Stimulated activated CD8-positive, alpha-beta memory T cell treated with anti-CD3 and anti-CD28 coated beads, Interleukin-4, amount 100 ng/mL, for 1 hour (primary cell): Measurements from ENCODE around the gene FRRS1L.

ENCODE experiments used
- DNase-seq, 2 donors: peaks; one replicate each; pipeline ENCODE4 v3.0.0-alpha.2; 2020; ENCODE audit warnings: low read depth in 2 of 2, low spot score in 1 of 2

The FRRS1L gene

DNA sequence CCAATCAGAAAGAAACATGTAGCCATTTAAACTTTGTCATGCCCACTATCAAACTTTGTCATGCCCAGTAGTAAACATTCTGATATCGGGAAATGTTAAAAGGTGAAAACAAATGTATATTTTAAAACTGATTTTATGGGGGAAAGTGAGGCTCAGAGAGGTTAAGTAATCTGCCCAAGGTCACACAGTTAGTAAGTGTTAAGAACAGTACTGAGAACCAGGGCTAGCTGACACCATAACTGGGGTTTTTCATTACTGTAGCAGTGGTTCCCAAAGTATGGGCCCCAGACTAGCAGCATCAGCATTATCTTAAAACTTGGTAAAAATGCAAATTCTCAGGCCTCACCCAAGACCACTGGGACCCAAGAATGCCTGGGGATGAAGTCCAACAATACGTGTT, 9.9 kb upstream of the FRRS1L start:
- DNase-seq = no peak

DNA sequence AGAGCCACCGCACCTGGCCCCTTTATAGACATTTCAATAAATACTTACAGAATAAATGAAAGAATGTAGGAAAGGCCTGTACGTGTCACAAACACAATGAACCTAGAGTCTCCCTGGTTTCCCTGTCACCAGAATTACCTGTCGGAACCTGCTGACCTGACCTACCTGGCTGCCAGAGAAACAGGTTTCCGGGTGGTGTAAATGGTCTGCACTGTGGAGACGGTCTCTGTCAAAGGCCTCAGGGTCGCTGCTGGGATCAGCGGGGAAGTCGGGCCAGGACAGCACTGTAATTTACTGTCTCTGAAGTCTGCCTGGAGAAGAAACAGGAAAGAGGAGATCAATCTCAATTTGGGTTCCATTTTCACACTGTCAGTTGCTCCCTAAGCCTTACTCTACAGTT, 9.3 kb upstream of the FRRS1L start:
- DNase-seq = no peak

DNA sequence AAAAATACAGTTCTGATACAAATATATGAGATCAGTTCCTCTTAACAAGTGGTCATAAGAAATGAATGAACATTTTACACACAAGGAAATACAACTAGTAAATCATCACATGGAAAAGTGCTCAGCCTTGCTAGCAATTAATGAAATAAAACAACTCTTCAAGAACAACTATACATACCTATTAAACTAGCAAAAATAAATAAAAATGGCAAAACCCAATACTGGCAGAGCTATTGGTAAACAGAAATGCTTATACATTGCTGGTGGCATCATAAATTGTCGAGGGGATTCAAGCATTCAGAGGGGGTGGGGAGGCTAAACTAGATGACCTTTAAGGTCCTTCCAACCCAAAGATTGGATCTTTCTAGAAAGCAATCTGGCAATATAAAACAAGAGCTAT, 5.9 kb upstream of the FRRS1L start:
- DNase-seq = no peak

DNA sequence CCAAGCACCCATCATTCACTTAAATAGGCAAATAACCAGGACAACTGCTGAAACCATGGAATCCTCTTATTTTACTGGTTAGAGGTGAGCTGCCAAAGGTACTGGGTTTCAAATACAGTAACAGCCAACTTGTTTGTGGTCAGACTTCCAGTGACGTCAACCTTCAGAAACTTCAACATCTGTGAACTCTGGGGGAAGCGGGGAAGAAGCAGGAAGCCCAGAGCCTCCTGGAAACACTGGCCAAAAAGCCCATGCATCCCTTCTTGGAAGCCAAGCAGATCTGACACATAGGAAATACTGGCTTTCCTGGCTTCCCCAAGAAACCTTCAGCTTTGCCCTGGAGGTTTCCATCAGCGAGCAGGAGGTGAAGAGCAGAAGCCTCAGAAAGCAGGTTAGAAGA, 4.9 kb upstream of the FRRS1L start:
- DNase-seq = no peak

DNA sequence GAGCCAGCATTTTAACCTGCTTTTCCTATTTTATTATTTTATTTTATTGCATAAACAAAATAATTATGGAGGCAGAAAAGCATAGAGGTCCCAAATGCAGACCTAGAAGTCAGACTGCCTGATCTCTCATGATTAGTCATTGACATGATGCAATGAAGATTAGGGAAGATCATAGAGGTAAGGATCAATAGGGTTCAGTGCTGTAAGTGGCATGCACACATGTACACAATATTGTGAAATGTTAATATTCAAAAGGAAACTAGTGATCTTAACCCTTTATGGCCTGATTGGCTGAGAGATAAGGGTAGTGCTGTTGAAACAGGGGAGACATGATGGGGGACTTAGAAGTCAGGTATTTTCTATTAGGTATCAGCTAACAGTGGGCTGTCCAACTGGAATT, 1.1 kb upstream of the FRRS1L start:
- DNase-seq = no peak

DNA sequence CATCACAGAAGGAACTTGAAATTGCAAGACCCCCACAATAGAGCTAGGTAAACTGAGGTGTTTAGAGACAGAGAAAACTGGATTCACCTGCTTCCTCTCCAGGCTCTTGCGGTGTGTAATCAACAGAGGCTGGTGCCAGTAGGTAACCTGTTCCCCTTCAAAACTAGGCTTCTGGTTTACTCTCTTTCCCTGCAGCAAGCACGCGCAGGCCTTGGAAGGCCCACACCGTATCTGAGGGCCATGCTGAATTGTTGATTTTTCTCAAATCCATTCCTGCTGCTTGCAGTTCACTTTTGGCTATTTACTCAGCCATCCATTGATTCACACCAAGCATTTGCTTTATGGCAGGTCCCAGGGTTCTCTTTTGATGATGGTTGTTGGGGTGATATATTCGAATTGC, 667 bp upstream of the FRRS1L start:
- no peak for DNase-seq

DNA sequence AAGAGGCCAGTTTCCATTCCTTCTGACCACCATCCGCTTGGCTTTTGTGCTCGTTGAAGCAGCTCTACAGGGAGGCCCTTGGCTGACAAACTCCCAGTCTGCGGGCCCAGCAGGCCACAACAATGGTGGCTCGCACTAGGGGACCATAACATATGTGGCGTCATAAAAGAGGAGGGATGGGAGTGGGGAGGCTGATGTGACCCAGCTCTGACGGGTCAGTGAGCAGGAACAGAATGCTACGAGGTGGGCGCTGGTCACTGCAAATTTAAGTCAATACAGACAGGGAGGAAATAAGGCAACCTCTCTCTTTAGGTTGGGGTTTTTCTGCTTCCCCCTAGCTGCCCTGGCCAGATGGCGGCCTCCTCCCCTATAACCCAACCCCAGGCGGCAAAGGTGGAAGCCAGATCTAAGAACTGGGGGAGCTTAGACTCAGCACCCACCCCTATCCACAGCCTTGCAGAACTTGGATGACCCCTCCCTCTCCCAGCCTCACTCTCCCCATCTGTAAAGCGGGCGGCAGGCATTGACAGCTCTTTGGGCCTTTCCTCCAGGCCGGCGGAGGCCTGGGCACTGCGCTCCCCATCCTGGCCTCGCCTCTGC, 778 bp downstream of the FRRS1L start:
- DNase-seq = no peak

DNA sequence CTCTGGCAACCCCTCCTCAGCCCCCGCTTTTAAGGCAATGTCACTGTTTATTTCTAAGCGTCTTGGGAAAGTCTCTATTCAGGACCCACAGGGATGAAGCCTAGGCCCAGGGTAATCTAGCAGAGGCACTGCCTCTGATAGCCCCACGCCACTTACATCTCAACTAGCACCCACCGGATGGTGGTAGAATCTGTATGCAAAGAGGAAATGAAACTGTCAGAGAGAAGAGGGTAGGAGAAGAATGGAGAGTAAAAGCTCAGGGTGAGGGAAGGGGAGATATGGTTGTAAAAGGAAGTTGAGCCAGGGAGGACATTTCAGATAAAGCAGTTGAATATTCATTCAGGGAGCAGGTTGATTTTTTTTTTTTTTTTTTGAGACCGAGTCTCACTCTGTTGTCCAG, 3.0 kb downstream of the FRRS1L start:
- no peak for DNase-seq

DNA sequence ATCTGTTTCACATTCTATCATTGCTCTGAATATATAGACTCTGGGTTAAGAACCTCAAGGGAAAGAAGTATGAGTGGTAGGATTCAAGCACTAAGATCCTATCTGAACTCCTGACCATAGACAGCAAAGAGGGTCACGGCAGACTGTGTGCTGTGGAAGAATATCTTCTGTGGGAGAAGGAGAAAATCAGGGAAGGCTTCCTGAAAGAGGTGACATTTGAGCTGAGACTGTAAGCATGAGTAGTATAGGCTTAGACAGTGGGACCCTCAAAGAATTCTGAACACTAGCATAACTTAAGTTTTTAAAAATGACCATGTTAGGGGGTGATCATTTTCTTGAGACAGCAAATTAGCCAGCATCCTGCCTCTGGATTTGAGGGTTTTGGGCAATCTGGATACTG, 3.9 kb downstream of the FRRS1L start:
- DNase-seq = no peak

DNA sequence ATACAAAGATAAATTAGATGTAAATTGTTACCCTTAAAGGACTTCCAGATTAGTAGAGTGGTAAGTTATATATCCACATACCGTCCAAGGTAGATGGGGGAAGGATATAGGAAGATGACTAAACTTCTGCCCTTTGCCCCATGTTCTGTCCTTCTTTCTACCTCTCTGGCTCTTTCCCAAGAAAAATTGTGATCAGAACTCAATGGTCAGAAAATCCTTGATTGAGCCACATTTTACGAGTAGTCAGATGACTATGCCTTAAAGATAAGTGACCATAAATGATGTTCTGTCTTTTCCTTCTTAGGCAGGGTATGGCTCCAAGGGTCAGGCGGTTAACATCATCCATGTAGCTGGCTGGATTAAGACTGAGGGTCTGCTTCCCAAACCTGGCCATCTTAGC, 4.4 kb downstream of the FRRS1L start:
- DNase-seq = no peak

DNA sequence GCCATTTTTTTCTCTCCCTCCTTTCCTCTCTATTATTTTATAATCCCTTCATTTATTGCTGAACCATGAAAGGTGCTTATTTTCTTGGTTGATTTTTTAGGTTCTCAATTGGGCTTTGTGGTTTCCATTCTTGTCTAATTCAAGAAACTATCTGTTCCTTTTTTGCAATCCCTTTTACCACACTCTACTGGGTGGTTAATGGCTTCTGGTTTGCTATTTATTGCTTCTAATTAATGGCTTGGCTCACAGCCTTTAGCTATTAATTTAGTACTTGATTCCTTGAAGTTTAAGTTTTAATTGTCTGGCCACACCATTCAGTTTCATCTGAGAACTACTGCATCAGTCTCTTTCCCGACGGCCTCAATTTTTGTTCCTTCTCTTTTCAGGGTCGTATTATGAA, 5.6 kb downstream of the FRRS1L start:
- DNase-seq = no peak

DNA sequence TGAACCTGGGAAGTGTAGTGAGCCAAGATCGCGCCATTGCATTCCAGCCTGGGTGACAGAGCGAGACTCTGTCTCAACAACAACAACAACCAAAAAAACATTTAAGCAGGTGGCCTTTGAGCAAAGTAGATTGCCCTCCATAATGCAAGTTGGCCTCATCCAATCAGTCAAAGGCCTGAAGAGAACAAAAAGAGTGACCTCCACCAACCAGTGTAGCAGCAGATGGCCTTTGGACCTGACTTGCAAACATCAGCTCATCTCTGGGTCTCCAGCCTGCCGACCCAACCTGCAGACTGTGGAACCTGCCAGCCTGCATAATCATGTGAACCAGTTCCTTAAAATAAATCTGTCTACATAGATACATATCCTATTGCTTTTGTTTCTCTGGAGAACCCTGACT, 7.5 kb downstream of the FRRS1L start:
- no peak for DNase-seq

DNA sequence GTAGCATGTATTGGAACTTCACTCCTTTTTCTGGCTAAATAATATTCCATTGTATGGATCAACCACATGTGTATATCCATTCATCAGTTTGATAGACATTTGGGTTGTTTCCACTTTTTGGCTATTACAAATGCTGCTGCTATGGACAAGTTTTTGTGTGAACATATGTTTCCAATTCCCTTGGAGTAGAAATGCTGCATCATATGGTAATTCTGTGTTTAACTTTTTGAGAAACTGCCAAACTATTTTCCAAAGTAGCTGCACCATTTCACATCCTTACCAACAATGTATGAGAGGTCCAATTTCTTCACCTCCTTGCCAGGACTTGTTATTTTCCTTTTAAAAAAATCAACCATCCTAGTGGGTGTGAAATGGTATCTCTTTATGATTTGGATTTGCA, 8.4 kb downstream of the FRRS1L start:
- DNase-seq = no peak

DNA sequence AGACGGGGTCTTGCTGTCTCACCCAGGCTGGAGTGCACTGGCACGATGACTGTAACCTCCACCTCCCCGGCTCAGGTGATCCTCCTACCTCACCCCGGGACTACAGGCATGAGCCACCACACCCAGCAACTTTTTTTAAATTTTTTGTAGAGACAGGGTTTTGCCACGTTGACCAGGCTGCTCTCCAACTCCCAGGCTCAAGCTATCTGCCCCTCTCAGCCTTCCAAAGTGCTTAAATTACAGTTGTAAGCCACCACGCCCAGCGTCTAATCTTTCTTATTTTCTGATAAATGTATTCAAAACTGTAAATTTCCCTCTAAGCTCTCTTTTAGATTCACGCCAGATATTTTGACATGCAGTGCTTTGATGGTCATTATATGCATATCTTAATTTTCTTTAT, 10.3 kb downstream of the FRRS1L start:
- no peak for DNase-seq

DNA sequence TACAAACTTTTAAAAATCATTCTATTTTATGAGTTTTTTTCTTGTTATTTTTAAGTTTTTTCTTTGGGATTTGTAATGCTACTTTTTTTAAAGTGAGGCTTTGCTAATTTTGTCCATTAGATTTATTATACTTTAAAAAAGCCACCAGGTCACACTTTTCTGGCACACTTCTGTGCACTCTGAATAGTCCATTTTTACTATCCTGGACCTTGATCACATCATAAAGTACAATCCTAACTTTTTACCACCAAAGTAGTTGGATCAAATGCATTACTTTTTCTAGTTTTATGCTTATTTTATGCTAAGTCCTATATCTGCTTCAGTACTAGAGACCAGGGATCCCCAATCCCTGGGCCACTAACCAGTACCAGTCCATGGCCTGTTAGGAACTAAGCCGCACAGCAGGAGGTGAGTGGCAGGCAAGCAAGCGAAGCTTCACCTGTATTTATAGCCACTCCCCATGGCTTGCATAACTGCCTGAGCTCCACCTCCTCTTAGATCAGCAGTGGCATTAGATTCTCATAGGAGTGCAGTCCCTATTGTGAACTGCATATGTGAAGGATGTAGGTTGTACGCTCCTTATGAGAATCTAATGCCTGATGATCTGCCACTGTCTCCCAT, 16.0 kb downstream of the FRRS1L start:
- no peak for DNase-seq

DNA sequence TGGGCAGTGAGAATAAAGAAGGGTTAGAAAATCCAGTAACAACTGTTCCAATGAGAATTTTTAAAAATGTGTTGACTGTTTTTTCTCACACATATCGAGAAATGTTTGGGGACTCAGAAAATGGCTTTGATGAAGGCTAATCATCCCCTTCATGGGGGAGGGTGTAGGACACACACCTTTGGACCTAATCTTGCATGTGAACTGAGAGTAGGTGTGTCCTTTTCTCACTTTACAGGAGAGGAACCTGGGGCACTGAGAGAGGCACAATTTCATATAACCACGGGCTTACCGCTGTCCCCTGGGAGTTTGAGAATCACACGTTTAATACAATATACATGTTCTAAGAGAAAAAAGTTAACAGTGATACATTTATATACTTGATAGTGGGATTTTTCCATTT, 17.3 kb downstream of the FRRS1L start:
- DNase-seq = no peak

DNA sequence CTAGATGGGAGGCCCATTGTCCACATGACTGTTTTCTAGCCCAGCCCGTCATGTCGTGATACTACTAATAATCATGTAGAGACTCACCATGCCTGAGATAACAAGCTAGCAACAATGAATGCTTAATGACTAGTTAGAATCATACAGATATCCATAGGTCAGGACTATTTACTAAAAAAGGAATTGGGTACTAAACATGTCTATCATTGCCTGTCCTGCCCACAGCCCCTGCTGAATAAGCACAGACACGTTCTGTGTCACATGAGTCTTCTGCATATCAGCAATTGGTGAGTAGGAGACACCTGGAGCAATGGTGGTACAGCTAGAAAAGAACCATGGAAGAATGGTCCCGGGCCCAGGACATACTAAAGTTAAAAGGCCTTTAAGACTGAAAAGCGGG, 18.0 kb downstream of the FRRS1L start:
- no peak for DNase-seq

DNA sequence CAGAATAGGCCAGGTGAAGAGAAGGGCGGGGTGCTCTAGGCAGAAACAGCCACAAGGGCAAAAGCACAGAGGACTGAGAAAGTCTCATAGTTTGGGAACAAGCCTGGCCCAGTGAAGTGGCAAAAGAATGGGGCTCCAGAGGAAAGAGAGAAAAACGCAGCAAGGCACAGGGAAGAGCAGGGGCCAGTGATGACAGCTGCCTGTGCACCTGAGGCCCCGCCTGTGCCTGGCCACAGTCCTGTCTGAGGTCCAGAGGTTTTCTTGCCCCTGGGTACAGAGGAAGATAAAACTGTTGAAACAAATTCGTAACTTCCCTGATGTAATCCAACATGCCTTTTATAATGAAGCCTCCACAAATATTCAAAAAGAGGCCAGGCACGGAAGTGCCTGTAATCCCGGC, 22.0 kb downstream of the FRRS1L start:
- DNase-seq = no peak

DNA sequence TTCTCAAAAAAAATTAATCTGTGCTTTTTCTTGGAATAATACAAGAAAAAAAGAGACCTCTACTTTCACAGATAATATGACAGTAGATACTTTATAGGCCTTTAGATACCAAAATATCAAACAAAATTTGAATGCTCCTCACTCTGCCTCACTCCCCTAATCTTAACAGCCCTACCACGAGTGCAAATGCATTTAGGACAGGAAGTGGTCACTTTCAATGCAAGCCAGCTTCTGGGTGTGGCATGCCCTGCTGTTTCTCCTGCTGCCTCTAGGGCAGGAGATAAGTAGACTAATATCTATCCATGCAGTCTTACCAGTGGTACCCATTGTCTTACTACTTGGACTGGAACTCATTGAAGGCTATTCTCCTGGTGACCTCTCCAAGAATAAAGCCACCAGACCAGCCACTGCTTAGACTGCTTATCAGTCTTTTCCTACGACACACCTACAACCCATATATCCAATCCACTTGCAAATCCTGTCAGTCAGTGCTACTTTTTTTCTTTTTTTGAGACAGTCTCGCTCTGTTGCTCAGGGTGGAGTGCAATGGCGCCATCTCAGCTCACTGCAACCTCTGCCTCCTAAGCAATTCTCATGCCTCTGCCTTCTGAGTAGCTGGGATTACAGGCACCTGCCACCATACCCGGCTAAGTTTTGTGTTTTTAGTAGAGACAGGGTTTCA, 23.0 kb downstream of the FRRS1L start:
- DNase-seq = no peak

DNA sequence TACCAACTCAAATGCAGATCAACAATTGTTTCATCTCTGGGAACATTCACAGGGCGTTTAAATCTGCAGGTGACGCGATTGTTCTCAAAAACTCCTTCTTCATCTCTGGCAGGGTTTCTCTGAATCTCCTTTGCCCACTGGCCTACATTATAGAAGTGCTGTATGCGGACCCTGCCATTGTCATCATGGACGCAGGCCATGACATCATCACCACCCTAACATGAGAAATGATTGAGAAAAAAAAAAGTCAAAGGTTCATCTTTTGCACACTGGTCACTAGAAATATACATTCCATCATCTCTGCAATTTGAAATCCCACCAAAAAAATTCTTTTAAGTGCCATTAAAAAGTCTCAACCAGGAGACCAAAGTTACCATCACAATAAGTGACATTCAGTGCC, 25.7 kb downstream of the FRRS1L start:
- no peak for DNase-seq

DNA sequence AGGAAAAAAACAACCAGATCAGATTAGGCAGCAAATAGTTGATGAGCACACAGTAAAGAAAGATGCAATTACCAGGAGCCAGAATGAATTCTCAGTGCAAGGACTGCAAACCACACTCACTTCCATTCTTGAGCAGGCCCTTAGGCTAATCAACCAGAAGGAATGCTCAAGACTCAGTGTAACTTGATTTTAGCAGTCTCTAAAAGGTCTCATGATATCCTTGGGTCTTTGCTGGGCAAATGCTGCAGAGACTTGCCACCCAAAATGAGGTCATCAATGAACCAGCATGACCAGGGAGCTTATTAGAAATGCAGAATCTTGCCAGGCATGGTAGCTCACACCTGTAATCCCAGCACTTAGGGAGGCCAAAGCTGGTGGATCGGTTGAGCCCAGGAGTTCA, 27.2 kb downstream of the FRRS1L start:
- DNase-seq = no peak

DNA sequence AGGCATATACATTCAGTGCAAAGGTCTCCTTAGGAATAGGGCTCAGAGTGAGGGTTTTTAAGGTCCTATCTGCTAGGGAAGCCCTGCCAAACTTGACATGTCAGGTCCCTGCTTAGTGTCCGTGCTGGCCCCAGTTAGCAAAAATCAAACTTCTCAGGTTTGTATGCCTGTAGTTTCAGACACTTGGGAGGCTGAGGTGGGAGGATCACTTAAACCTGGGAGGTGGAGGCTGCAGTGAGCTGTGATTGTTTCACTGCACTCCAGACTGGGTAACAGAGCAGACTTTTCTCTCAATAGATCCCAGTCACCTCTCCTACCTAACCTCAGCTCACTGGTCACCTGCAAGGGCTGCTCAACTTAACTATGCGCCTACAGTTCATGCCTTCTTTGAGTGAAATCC, 28.6 kb downstream of the FRRS1L start:
- no peak for DNase-seq

DNA sequence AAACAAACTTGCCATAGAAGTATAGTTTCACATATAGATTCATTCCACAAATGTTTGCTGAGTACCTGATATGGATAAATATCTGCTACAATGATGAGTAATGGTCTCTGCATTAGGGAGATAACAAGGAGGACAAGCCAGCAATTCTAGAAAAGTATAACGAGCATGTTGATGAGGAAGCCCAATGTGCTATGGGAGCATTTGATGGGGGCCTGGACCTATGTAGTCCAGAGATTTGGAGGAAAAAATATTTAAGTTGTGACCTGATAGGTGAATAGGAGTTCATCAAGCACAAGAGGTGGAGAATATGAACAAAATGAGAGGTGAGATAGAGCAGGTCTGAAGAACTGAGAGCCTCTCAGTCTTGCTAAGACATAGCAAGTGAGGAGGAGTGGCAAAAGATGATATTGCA, 32.9 kb downstream of the FRRS1L start:
- no peak for DNase-seq
